ENCODE data around the gene ZBTB40.

Gene ZBTB40

GRCh38 chr1:22527122-22527521 lies 75.5 kb downstream of the ZBTB40 start:
- ATAC-seq (replicated peaks) (no peak), DNase-seq (no peak)
- Mint-ChIP-seq H3K27me3 (no peaks in the 10 kb centered on the region), H3K4me3 (no peak overlapping the region), H3K4me1 (ENCODE audit: low read depth in 2 of 2) (no peaks in the 10 kb centered on the region), H3K36me3 (ENCODE audit: insufficient read depth) (peaks cover 40% of the 10 kb centered on the region), H3K27ac (no peak overlapping the region), H3K9me3 (no peaks in the 10 kb centered on the region)

- H3K4me3 Mint-ChIP-seq, result no peak overlapping the region
- peaks cover 34% of the 10 kb centered on the region for H3K36me3 Mint-ChIP-seq (ENCODE audit: insufficient read depth)
- no peak for ATAC-seq (replicated peaks)
- peak overlapping the region in 1 of 2 donors; percentile 47 for H3K27ac Mint-ChIP-seq
- no peaks in the 10 kb centered on the region for H3K9me3 Mint-ChIP-seq
- no peaks in the 10 kb centered on the region for H3K27me3 Mint-ChIP-seq
- DNase-seq, result no peak
- no peaks in the 10 kb centered on the region for H3K4me1 Mint-ChIP-seq (ENCODE audit: low read depth in 2 of 2)
Measured at GRCh38 chr1:22527555-22528296, 76.1 kb downstream of the ZBTB40 start.

GRCh38 chr1:22528451-22528850 lies 76.8 kb downstream of the ZBTB40 start:
- peak overlapping the region in 1 of 2 donors; percentile 47 for H3K27ac Mint-ChIP-seq
- no peak overlapping the region for H3K4me3 Mint-ChIP-seq
- no peaks in the 10 kb centered on the region for H3K9me3 Mint-ChIP-seq
- DNase-seq (no peak), ATAC-seq (replicated peaks) (no peak)
- H3K27me3 Mint-ChIP-seq, result no peaks in the 10 kb centered on the region
- peaks cover 27% of the 10 kb centered on the region for H3K36me3 Mint-ChIP-seq (ENCODE audit: insufficient read depth)
- no peaks in the 10 kb centered on the region for H3K4me1 Mint-ChIP-seq (ENCODE audit: low read depth in 2 of 2)

GRCh38 chr1:22529901-22530621 lies 78.4 kb downstream of the ZBTB40 start:
- Mint-ChIP-seq H3K4me3 (no peak overlapping the region), H3K36me3 (ENCODE audit: insufficient read depth) (peaks cover 15% of the 10 kb centered on the region), H3K27me3 (no peaks in the 10 kb centered on the region), H3K9me3 (no peaks in the 10 kb centered on the region), H3K4me1 (ENCODE audit: low read depth in 2 of 2) (no peaks in the 10 kb centered on the region), H3K27ac (peak overlapping the region in 1 of 2 donors; percentile 2)
- DNase-seq (no peak), ATAC-seq (replicated peaks) (no peak)

- H3K27me3 Mint-ChIP-seq, result no peaks in the 10 kb centered on the region
- no peak overlapping the region for H3K4me3 Mint-ChIP-seq
- H3K36me3 Mint-ChIP-seq (ENCODE audit: insufficient read depth), result peaks cover 15% of the 10 kb centered on the region
- no peaks in the 10 kb centered on the region for H3K9me3 Mint-ChIP-seq
- no peak overlapping the region for H3K27ac Mint-ChIP-seq
- no peaks in the 10 kb centered on the region for H3K4me1 Mint-ChIP-seq (ENCODE audit: low read depth in 2 of 2)
- ATAC-seq (replicated peaks) (no peak), DNase-seq (no peak)
Measured at GRCh38 chr1:22530715-22531114, 79.1 kb downstream of the ZBTB40 start.

- Mint-ChIP-seq H3K27ac (no peak overlapping the region), H3K36me3 (ENCODE audit: insufficient read depth) (peaks cover 15% of the 10 kb centered on the region)
Measured at GRCh38 chr1:22531251-22531650, 79.6 kb downstream of the ZBTB40 start.

GRCh38 chr1:22533244-22533895 lies 81.7 kb downstream of the ZBTB40 start:
- H3K36me3 Mint-ChIP-seq (ENCODE audit: insufficient read depth), result peaks cover 3% of the 10 kb centered on the region
- no peak overlapping the region for H3K4me3 Mint-ChIP-seq
- no peak for DNase-seq
- no peak for ATAC-seq (replicated peaks)
- H3K27me3 Mint-ChIP-seq, result no peaks in the 10 kb centered on the region
- H3K9me3 Mint-ChIP-seq, result no peaks in the 10 kb centered on the region
- H3K27ac Mint-ChIP-seq, result no peak overlapping the region
- peaks cover 2 to 3% of the 10 kb centered on the region in 2 donors for H3K4me1 Mint-ChIP-seq (ENCODE audit: low read depth in 2 of 2)

More at GRCh38 chr1:22531251-22531650, 79.6 kb downstream of the ZBTB40 start:
- no peaks in the 10 kb centered on the region for H3K4me1 Mint-ChIP-seq (ENCODE audit: low read depth in 2 of 2)
- no peaks in the 10 kb centered on the region for H3K9me3 Mint-ChIP-seq
- no peak for ATAC-seq (replicated peaks)
- H3K4me3 Mint-ChIP-seq, result no peak overlapping the region
- H3K27me3 Mint-ChIP-seq, result no peaks in the 10 kb centered on the region
- no peak for DNase-seq

GRCh38 chr1:22534951-22535350 lies 83.3 kb downstream of the ZBTB40 start:
- peak overlapping the region in 1 of 2 donors; percentile 33 for H3K27ac Mint-ChIP-seq
- no peak for ATAC-seq (replicated peaks)

GRCh38 chr1:22535399-22535798 lies 83.7 kb downstream of the ZBTB40 start:
- no peaks in the 10 kb centered on the region for H3K36me3 Mint-ChIP-seq (ENCODE audit: insufficient read depth)
- H3K4me3 Mint-ChIP-seq, result no peak overlapping the region
- no peaks in the 10 kb centered on the region for H3K9me3 Mint-ChIP-seq
- no peaks in the 10 kb centered on the region for H3K27me3 Mint-ChIP-seq
- peaks cover 4 to 7% of the 10 kb centered on the region in 2 donors for H3K4me1 Mint-ChIP-seq (ENCODE audit: low read depth in 2 of 2)
- DNase-seq (no peak), ATAC-seq (replicated peaks) (no peak)
- peak overlapping the region in 1 of 2 donors; percentile 33 for H3K27ac Mint-ChIP-seq

More at GRCh38 chr1:22534951-22535350, 83.3 kb downstream of the ZBTB40 start:
- Mint-ChIP-seq H3K9me3 (no peaks in the 10 kb centered on the region), H3K4me3 (no peak overlapping the region), H3K27me3 (no peaks in the 10 kb centered on the region), H3K36me3 (ENCODE audit: insufficient read depth) (no peaks in the 10 kb centered on the region), H3K4me1 (ENCODE audit: low read depth in 2 of 2) (peaks cover 4 to 7% of the 10 kb centered on the region in 2 donors)
- no peak for DNase-seq

GRCh38 chr1:22536506-22536905 lies 84.9 kb downstream of the ZBTB40 start:
- Mint-ChIP-seq H3K36me3 (ENCODE audit: insufficient read depth) (no peaks in the 10 kb centered on the region), H3K4me3 (no peak overlapping the region)

GRCh38 chr1:22537441-22538139 lies 85.9 kb downstream of the ZBTB40 start:
- no peaks in the 10 kb centered on the region for H3K9me3 Mint-ChIP-seq
- no peak overlapping the region for H3K4me3 Mint-ChIP-seq
- no peaks in the 10 kb centered on the region for H3K27me3 Mint-ChIP-seq
- DNase-seq, result no peak
- H3K27ac Mint-ChIP-seq, result no peak overlapping the region
- no peak for ATAC-seq (replicated peaks)
- peaks cover 4 to 7% of the 10 kb centered on the region in 2 donors for H3K4me1 Mint-ChIP-seq (ENCODE audit: low read depth in 2 of 2)
- H3K36me3 Mint-ChIP-seq (ENCODE audit: insufficient read depth), result no peaks in the 10 kb centered on the region

More at GRCh38 chr1:22536506-22536905, 84.9 kb downstream of the ZBTB40 start:
- peaks cover 4 to 7% of the 10 kb centered on the region in 2 donors for H3K4me1 Mint-ChIP-seq (ENCODE audit: low read depth in 2 of 2)
- H3K9me3 Mint-ChIP-seq, result no peaks in the 10 kb centered on the region
- ATAC-seq (replicated peaks) (no peak), DNase-seq (no peak)
- no peak overlapping the region for H3K27ac Mint-ChIP-seq
- H3K27me3 Mint-ChIP-seq, result no peaks in the 10 kb centered on the region

- H3K4me1 Mint-ChIP-seq (ENCODE audit: low read depth in 2 of 2), result peaks cover 4 to 7% of the 10 kb centered on the region in 2 donors
- H3K4me3 Mint-ChIP-seq, result no peak overlapping the region
- H3K27ac Mint-ChIP-seq, result no peak overlapping the region
- no peaks in the 10 kb centered on the region for H3K9me3 Mint-ChIP-seq
- DNase-seq, result no peak
- H3K27me3 Mint-ChIP-seq, result peaks cover 0 to 10% of the 10 kb centered on the region in 2 donors
- H3K36me3 Mint-ChIP-seq (ENCODE audit: insufficient read depth), result no peaks in the 10 kb centered on the region
- ATAC-seq (replicated peaks), result no peak
Measured at GRCh38 chr1:22539510-22540118, 88.0 kb downstream of the ZBTB40 start.

GRCh38 chr1:22540337-22540736 lies 88.7 kb downstream of the ZBTB40 start:
- no peak for DNase-seq
- H3K9me3 Mint-ChIP-seq, result no peaks in the 10 kb centered on the region
- H3K36me3 Mint-ChIP-seq (ENCODE audit: insufficient read depth), result no peaks in the 10 kb centered on the region
- no peak overlapping the region for H3K4me3 Mint-ChIP-seq
- ATAC-seq (replicated peaks), result no peak
- H3K27me3 Mint-ChIP-seq, result peaks cover 3 to 10% of the 10 kb centered on the region in 2 donors
- H3K27ac Mint-ChIP-seq, result no peak overlapping the region
- H3K4me1 Mint-ChIP-seq (ENCODE audit: low read depth in 2 of 2), result peaks cover 4 to 7% of the 10 kb centered on the region in 2 donors

Measured in effector memory CD8-positive, alpha-beta T cell (primary cell).